ENCODE measurements around the gene XPNPEP2. TPM values are rescaled to one million over a fixed set of nuclear protein-coding genes. Genes with fewer than 3 reads are reported as not detected.

The XPNPEP2 gene
- polyA plus RNA-seq, 6 donors from 2014 or later = 0.11 to 0.58 (median 0.22) TPM; not detected in 2

- ATAC-seq (ENCODE audit: low read depth in 2 of 2) = no peak
- H3K27me3 Mint-ChIP-seq = peaks cover 0 to 13% (median 0%) of the 10 kb centered on the region in 3 donors
Observed at GRCh38 chrX:129744861-129745321, 6.1 kb downstream of the XPNPEP2 start.

GRCh38 chrX:129746557-129747470, 8.0 kb downstream of the XPNPEP2 start:
- H3K36me3 Mint-ChIP-seq = no peaks in the 10 kb centered on the region
- peaks cover 14 to 20% (median 19%) of the 10 kb centered on the region in 3 donors for H3K4me1 Mint-ChIP-seq
- no peak overlapping the region for H3K4me3 Mint-ChIP-seq
- H3K27ac Mint-ChIP-seq = peak overlapping the region in 1 of 6 donors; percentile 73
- no peak for DNase-seq
- peaks cover 0 to 1% (median 0%) of the 10 kb centered on the region in 7 donors for H3K9me3 Mint-ChIP-seq
- H3K27me3 Mint-ChIP-seq = peaks cover 0 to 13% (median 0%) of the 10 kb centered on the region in 3 donors
- ATAC-seq (ENCODE audit: low read depth in 2 of 2) = no peak

More at GRCh38 chrX:129744861-129745321, 6.1 kb downstream of the XPNPEP2 start:
- H3K36me3 Mint-ChIP-seq = no peaks in the 10 kb centered on the region
- no peak overlapping the region for H3K4me3 Mint-ChIP-seq
- peak overlapping the region in 1 of 6 donors; percentile 78 for H3K27ac Mint-ChIP-seq
- peaks cover 14 to 21% (median 20%) of the 10 kb centered on the region in 3 donors for H3K4me1 Mint-ChIP-seq
- peaks cover 0 to 1% (median 0%) of the 10 kb centered on the region in 7 donors for H3K9me3 Mint-ChIP-seq
- no peak for DNase-seq

GRCh38 chrX:129747533-129747932, 8.8 kb downstream of the XPNPEP2 start:
- Mint-ChIP-seq H3K4me3 (no peak overlapping the region), H3K27ac (peak overlapping the region in 1 of 6 donors; percentile 73)

GRCh38 chrX:129748305-129748704, 9.5 kb downstream of the XPNPEP2 start:
- H3K4me1 Mint-ChIP-seq = peaks cover 5 to 9% (median 8%) of the 10 kb centered on the region in 3 donors
- ATAC-seq (ENCODE audit: low read depth in 2 of 2) (no peak), DNase-seq (no peak)
- H3K36me3 Mint-ChIP-seq = no peaks in the 10 kb centered on the region
- no peaks in the 10 kb centered on the region for H3K9me3 Mint-ChIP-seq
- H3K27me3 Mint-ChIP-seq = peaks cover 0 to 13% (median 0%) of the 10 kb centered on the region in 3 donors
- no peak overlapping the region for H3K27ac Mint-ChIP-seq
- H3K4me3 Mint-ChIP-seq = no peak overlapping the region

More at GRCh38 chrX:129747533-129747932, 8.8 kb downstream of the XPNPEP2 start:
- DNase-seq (no peak), ATAC-seq (ENCODE audit: low read depth in 2 of 2) (no peak)
- Mint-ChIP-seq H3K36me3 (no peaks in the 10 kb centered on the region), H3K9me3 (no peaks in the 10 kb centered on the region), H3K27me3 (peaks cover 0 to 13% (median 0%) of the 10 kb centered on the region in 3 donors), H3K4me1 (peaks cover 10 to 16% (median 13%) of the 10 kb centered on the region in 3 donors)

GRCh38 chrX:129749069-129749468, 10.3 kb downstream of the XPNPEP2 start:
- Mint-ChIP-seq H3K9me3 (no peaks in the 10 kb centered on the region), H3K36me3 (no peaks in the 10 kb centered on the region), H3K27ac (no peak overlapping the region), H3K4me3 (no peak overlapping the region), H3K27me3 (peaks cover 0 to 7% (median 0%) of the 10 kb centered on the region in 3 donors), H3K4me1 (peaks cover 6 to 10% (median 8%) of the 10 kb centered on the region in 3 donors)
- no peak for DNase-seq
- ATAC-seq (ENCODE audit: low read depth in 2 of 2) = no peak

- Mint-ChIP-seq H3K36me3 (no peaks in the 10 kb centered on the region), H3K9me3 (no peaks in the 10 kb centered on the region), H3K27ac (no peak overlapping the region), H3K27me3 (peaks cover 0 to 3% (median 0%) of the 10 kb centered on the region in 3 donors), H3K4me1 (peaks cover 16 to 28% (median 22%) of the 10 kb centered on the region in 3 donors), H3K4me3 (no peak overlapping the region)
- DNase-seq (no peak), ATAC-seq (ENCODE audit: low read depth in 2 of 2) (no peak)
Observed at GRCh38 chrX:129750971-129751370, 12.2 kb downstream of the XPNPEP2 start.

- no peaks in the 10 kb centered on the region for H3K9me3 Mint-ChIP-seq
- no peaks in the 10 kb centered on the region for H3K36me3 Mint-ChIP-seq
- peak in 1 of 2 donors; percentile 14 for ATAC-seq (ENCODE audit: low read depth in 2 of 2)
- H3K4me3 Mint-ChIP-seq = peak overlapping the region; percentile 39 to 81 (median 65)
- peaks cover 39 to 58% (median 49%) of the 10 kb centered on the region in 3 donors for H3K4me1 Mint-ChIP-seq
- peak overlapping the region; percentile 35 to 89 (median 84) for H3K27ac Mint-ChIP-seq
- no peak for DNase-seq
- H3K27me3 Mint-ChIP-seq = no peaks in the 10 kb centered on the region
Observed at GRCh38 chrX:129754056-129755024, 15.6 kb downstream of the XPNPEP2 start.

- Mint-ChIP-seq H3K27ac (peak overlapping the region in 5 of 6 donors; percentile 52 to 94 (median 82)), H3K27me3 (no peaks in the 10 kb centered on the region), H3K36me3 (no peaks in the 10 kb centered on the region), H3K4me1 (peaks cover 51 to 69% (median 62%) of the 10 kb centered on the region in 3 donors), H3K4me3 (peak overlapping the region; percentile 58 to 91 (median 73)), H3K9me3 (no peaks in the 10 kb centered on the region)
- DNase-seq (no peak), ATAC-seq (ENCODE audit: low read depth in 2 of 2) (peak; percentile 21 to 23)
Observed at GRCh38 chrX:129755779-129756650, 17.2 kb downstream of the XPNPEP2 start.

- Mint-ChIP-seq H3K9me3 (peaks cover 0 to 3% (median 0%) of the 10 kb centered on the region in 7 donors), H3K27ac (peak overlapping the region in 5 of 6 donors; percentile 26 to 90 (median 74)), H3K4me3 (peak overlapping the region in 5 of 8 donors; percentile 15 to 85 (median 45)), H3K27me3 (no peaks in the 10 kb centered on the region), H3K4me1 (peaks cover 43 to 56% (median 54%) of the 10 kb centered on the region in 3 donors), H3K36me3 (no peaks in the 10 kb centered on the region)
- ATAC-seq (ENCODE audit: low read depth in 2 of 2) (no peak), DNase-seq (no peak)
Observed at GRCh38 chrX:129759576-129760061, 20.8 kb downstream of the XPNPEP2 start.

- peak overlapping the region in 1 of 8 donors; percentile 45 for H3K4me3 Mint-ChIP-seq
- peak overlapping the region in 5 of 6 donors; percentile 63 to 90 (median 82) for H3K27ac Mint-ChIP-seq
- no peak for ATAC-seq (ENCODE audit: low read depth in 2 of 2)
- no peaks in the 10 kb centered on the region for H3K27me3 Mint-ChIP-seq
- H3K36me3 Mint-ChIP-seq = no peaks in the 10 kb centered on the region
- peaks cover 39 to 51% (median 48%) of the 10 kb centered on the region in 3 donors for H3K4me1 Mint-ChIP-seq
- peaks cover 0 to 3% (median 0%) of the 10 kb centered on the region in 7 donors for H3K9me3 Mint-ChIP-seq
- DNase-seq = no peak
Observed at GRCh38 chrX:129760155-129760554, 21.4 kb downstream of the XPNPEP2 start.

- Mint-ChIP-seq H3K4me1 (peaks cover 35 to 43% (median 40%) of the 10 kb centered on the region in 3 donors), H3K9me3 (peaks cover 0 to 3% (median 0%) of the 10 kb centered on the region in 7 donors), H3K36me3 (no peaks in the 10 kb centered on the region), H3K4me3 (no peak overlapping the region), H3K27ac (peak overlapping the region in 1 of 6 donors; percentile 59), H3K27me3 (no peaks in the 10 kb centered on the region)
- ATAC-seq (ENCODE audit: low read depth in 2 of 2) (no peak), DNase-seq (no peak)
Observed at GRCh38 chrX:129760981-129761380, 22.2 kb downstream of the XPNPEP2 start.

- DNase-seq = no peak
- Mint-ChIP-seq H3K27me3 (no peaks in the 10 kb centered on the region), H3K9me3 (peaks cover 0 to 3% (median 0%) of the 10 kb centered on the region in 7 donors), H3K4me1 (peaks cover 30 to 40% (median 37%) of the 10 kb centered on the region in 3 donors), H3K4me3 (no peak overlapping the region), H3K27ac (peak overlapping the region in 1 of 6 donors; percentile 42), H3K36me3 (no peaks in the 10 kb centered on the region)
- no peak for ATAC-seq (ENCODE audit: low read depth in 2 of 2)
Observed at GRCh38 chrX:129761596-129761995, 22.8 kb downstream of the XPNPEP2 start.
